Activated CD4-positive, alpha-beta memory T cell treated with anti-CD3 and anti-CD28 coated beads, Interleukin-2, amount 10 ng/mL, durations not matched to agents 7 days and 5 days (primary cell): ENCODE data around the gene ST3GAL6. TPM values are rescaled to one million over a fixed set of nuclear protein-coding genes. Genes with fewer than 3 reads are reported as not detected.

ENCODE experiments used
- CTCF ChIA-PET: fragments of 350-600 bp; sonication (Branson Sonifier 250); formaldehyde crosslinking; loops from one replicate; lab custom pipeline; 2021; ENCODE audit warnings: antibody characterized with exemption, inconsistent platforms; lab: Charles Lee
- POLR2A ChIA-PET: fragments of 350-600 bp; sonication (Branson Sonifier 250); formaldehyde crosslinking; loops from one replicate; lab custom pipeline; 2021; ENCODE audit warnings: antibody characterized with exemption; lab: Charles Lee
- DNase-seq: peaks from one replicate; pipeline ENCODE4 v3.0.0-alpha.2; 2020
- H3K27ac Mint-ChIP-seq: one replicate; pipeline ENCODE4 v1.8.0; 2021; ENCODE audit warnings: mild to moderate bottlenecking, mixed read lengths
- H3K27me3 Mint-ChIP-seq: one replicate; pipeline ENCODE4 v1.8.0; 2021; ENCODE audit warnings: mixed read lengths
- H3K36me3 Mint-ChIP-seq: one replicate; pipeline ENCODE4 v1.8.0; 2021; ENCODE audit warnings: low read depth, mixed read lengths
- H3K4me1 Mint-ChIP-seq: one replicate; pipeline ENCODE4 v1.8.0; 2021; ENCODE audit warnings: mixed read lengths
- H3K4me3 Mint-ChIP-seq: one replicate; pipeline ENCODE4 v1.8.0; 2021; ENCODE audit warnings: mild to moderate bottlenecking, mixed read lengths
- H3K9me3 Mint-ChIP-seq: one replicate; pipeline ENCODE4 v1.8.0; 2021; ENCODE audit warnings: mixed read lengths
- total RNA-seq, 2 experiments: library from RNA; stranded (reverse); gene quantifications; one replicate each; pipeline ENCODE4 v1.2.3, GENCODE V29; 2021

Gene ST3GAL6
- total RNA-seq, 2 experiments from 2014 or later: not detected

- H3K4me1 Mint-ChIP-seq: no peaks in the 10 kb centered on the region
- H3K27ac Mint-ChIP-seq: no peak overlapping the region
- H3K36me3 Mint-ChIP-seq: no peaks in the 10 kb centered on the region
- peaks cover 35% of the 10 kb centered on the region for H3K27me3 Mint-ChIP-seq
- H3K4me3 Mint-ChIP-seq: no peak overlapping the region
- ChIA-PET POLR2A (no interaction called here), CTCF (no interaction called here)
- DNase-seq: no peak
- H3K9me3 Mint-ChIP-seq: no peaks in the 10 kb centered on the region
Observed at GRCh38 chr3:98784666-98785600, 21.8 kb downstream of the ST3GAL6 start.

DNA sequence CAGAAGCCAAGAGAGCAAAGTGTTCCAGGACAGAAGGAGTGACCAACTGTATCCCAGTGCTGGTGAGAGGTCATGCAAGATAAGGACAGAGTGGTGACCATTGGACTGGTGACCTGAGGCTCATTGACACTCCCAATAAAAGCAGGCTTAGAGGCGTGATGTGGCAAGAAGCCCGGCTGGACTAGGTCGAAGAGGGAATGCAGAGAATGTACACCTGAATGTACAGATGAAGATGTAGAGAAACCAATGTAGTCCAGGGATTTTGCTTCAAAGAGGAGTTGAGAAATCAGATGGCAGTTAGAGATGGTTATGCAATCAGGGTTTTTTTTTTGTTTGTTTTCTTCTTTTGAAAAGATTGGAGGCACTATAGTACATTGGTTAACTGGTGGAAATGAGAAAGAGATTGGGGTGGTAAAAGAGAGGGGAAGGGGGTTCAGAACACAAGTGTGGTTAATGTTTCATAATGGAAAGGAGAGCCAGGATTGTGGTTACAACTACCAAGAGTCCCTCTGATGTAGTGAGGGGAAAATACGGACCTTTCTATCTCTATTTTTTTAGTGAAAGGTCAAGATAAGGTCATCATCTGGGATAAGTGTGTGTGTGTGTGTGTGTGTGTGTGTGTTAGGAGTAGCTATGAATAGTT lies 23.3 kb downstream of the ST3GAL6 start:
- no peaks in the 10 kb centered on the region for H3K4me1 Mint-ChIP-seq
- CTCF ChIA-PET: no interaction called here
- H3K27ac Mint-ChIP-seq: no peak overlapping the region

GRCh38 chr3:98787181-98787580 lies 24.0 kb downstream of the ST3GAL6 start:
- POLR2A ChIA-PET: no interaction called here
- Mint-ChIP-seq H3K4me1 (no peaks in the 10 kb centered on the region), H3K27me3 (peaks cover 43% of the 10 kb centered on the region), H3K27ac (no peak overlapping the region), H3K4me3 (no peak overlapping the region), H3K9me3 (no peaks in the 10 kb centered on the region), H3K36me3 (no peaks in the 10 kb centered on the region)
- CTCF ChIA-PET: no interaction called here
- no peak for DNase-seq

More for the DNA sequence above, 23.3 kb downstream of the ST3GAL6 start:
- no peaks in the 10 kb centered on the region for H3K9me3 Mint-ChIP-seq
- no peak overlapping the region for H3K4me3 Mint-ChIP-seq
- H3K27me3 Mint-ChIP-seq: peaks cover 40% of the 10 kb centered on the region
- no peak for DNase-seq
- POLR2A ChIA-PET: no interaction called here
- H3K36me3 Mint-ChIP-seq: no peaks in the 10 kb centered on the region

DNA sequence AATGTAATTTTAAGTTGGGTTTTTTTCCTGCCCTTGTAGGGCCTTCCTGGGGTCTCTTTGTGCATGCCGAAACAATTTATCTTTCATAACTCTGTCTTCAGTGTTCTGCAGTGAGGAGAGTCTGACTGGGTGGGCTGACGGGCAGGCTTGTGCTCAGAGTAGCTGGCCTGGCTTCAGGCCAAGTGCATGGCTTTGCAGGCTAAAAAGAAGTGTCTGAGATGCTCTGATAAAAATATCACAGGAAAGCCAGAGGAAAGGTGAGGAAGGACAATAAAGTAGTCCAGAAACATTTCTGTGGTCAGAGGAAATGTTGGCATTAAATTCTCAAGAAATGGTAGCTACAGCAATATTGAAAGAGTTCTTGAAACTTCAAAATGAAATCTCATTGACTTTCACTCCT lies 25.5 kb downstream of the ST3GAL6 start:
- H3K9me3 Mint-ChIP-seq: no peaks in the 10 kb centered on the region
- no peaks in the 10 kb centered on the region for H3K4me1 Mint-ChIP-seq
- ChIA-PET POLR2A (no interaction called here), CTCF (no interaction called here)
- DNase-seq: no peak
- no peak overlapping the region for H3K4me3 Mint-ChIP-seq
- peaks cover 39% of the 10 kb centered on the region for H3K27me3 Mint-ChIP-seq
- H3K27ac Mint-ChIP-seq: no peak overlapping the region
- no peaks in the 10 kb centered on the region for H3K36me3 Mint-ChIP-seq

DNA sequence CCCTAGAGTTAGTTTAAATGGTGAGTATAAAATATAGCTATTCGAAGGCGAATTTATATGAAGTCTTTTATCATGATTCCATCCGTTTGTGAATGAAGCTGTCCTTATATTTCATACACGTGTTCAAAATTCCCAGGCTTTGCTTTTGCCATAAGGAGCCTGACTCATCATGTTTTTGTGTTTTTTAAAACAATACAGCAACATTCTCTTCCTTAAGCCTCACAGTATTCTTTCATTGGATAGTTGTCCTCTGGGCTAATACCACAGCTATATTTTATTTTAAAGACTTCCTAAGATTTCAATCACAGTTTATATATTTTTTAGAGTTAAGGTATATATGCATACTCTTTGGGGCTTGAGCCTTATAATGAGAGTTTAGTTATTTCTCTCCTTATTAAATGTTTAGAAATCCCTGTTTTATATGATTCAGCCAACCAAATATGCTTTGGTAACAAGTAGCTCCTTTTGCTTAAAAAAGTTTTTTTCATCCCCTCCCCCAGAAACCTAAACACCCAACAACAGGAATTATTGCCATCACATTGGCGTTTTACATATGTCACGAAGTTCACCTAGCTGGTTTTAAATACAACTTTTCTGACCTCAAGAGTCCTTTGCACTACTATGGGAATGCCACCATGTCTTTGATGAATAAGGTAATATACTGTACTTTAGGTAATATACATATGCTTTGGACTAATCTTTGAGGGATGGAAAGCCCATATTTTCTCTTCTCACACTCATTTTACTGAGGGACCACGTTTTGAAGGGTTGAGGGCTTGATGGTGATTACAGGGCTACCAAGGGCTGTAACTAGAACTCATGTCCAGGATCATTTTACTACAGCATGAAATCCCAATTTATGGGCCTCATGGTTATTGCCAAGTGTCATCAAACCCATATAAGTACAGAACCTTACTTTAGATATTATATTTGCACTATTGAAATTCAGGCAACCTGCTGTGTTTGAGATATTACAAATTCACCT lies 28.5 kb downstream of the ST3GAL6 start:
- peaks cover 25% of the 10 kb centered on the region for H3K27me3 Mint-ChIP-seq
- CTCF ChIA-PET: no interaction called here
- no peaks in the 10 kb centered on the region for H3K36me3 Mint-ChIP-seq
- no peaks in the 10 kb centered on the region for H3K9me3 Mint-ChIP-seq
- POLR2A ChIA-PET: no interaction called here
- no peaks in the 10 kb centered on the region for H3K4me1 Mint-ChIP-seq
- no peak overlapping the region for H3K4me3 Mint-ChIP-seq
- DNase-seq: no peak
- H3K27ac Mint-ChIP-seq: no peak overlapping the region

GRCh38 chr3:98793971-98794370 lies 30.8 kb downstream of the ST3GAL6 start:
- Mint-ChIP-seq H3K9me3 (no peaks in the 10 kb centered on the region), H3K27me3 (peaks cover 13% of the 10 kb centered on the region), H3K4me1 (no peaks in the 10 kb centered on the region), H3K27ac (no peak overlapping the region), H3K4me3 (no peak overlapping the region), H3K36me3 (no peaks in the 10 kb centered on the region)
- ChIA-PET POLR2A (no interaction called here), CTCF (no interaction called here)
- DNase-seq: no peak

DNA sequence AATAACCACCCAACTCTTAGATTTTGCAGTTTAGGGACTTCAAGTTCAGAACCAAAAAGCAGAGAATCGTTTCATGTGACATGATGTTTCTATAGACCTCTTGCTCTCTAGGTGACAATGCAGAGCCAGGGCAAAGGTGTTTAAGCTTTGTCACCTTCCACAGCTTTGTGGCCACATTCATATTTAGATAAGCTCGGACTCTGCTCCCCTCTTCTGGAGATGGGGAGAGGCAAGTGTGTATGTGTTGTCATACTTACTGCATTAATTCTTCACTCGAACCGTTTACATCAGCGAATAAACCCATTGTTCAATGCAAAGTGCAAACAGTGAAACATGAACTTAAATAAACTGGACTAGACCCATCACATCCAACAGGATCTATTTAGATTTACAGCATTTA lies 33.2 kb downstream of the ST3GAL6 start:
- Mint-ChIP-seq H3K9me3 (no peaks in the 10 kb centered on the region), H3K27me3 (peaks cover 3% of the 10 kb centered on the region), H3K27ac (no peak overlapping the region), H3K4me1 (no peaks in the 10 kb centered on the region), H3K4me3 (no peak overlapping the region), H3K36me3 (no peaks in the 10 kb centered on the region)
- CTCF ChIA-PET: no interaction called here
- DNase-seq: no peak
- POLR2A ChIA-PET: no interaction called here

GRCh38 chr3:98797905-98798304 lies 34.8 kb downstream of the ST3GAL6 start:
- ChIA-PET POLR2A (no interaction called here), CTCF (no interaction called here)
- no peak overlapping the region for H3K27ac Mint-ChIP-seq
- no peaks in the 10 kb centered on the region for H3K4me1 Mint-ChIP-seq
- no peak for DNase-seq
- H3K36me3 Mint-ChIP-seq: no peaks in the 10 kb centered on the region
- H3K27me3 Mint-ChIP-seq: no peaks in the 10 kb centered on the region
- no peaks in the 10 kb centered on the region for H3K9me3 Mint-ChIP-seq
- H3K4me3 Mint-ChIP-seq: no peak overlapping the region

DNA sequence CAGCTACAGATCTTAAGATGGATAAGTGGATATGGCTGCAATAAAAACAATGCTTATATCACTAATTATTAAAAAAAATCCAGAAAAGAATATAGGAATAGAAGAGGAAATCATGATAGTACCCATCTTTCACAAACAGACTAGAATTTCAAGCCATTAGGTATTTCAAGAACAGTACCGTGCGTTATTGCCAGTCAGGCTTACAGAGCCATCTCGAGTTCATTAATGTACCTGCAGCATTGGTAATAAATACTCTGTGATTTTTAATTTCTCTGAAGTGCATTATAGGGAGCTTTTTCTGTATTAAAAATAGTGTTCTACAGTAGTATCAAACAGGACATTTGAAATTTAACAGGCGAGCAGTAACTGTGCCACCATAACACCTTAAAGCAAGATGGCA lies 35.7 kb downstream of the ST3GAL6 start:
- Mint-ChIP-seq H3K27me3 (no peaks in the 10 kb centered on the region), H3K4me1 (no peaks in the 10 kb centered on the region), H3K4me3 (no peak overlapping the region), H3K9me3 (no peaks in the 10 kb centered on the region), H3K27ac (no peak overlapping the region), H3K36me3 (no peaks in the 10 kb centered on the region)
- ChIA-PET POLR2A (no interaction called here), CTCF (no interaction called here)
- DNase-seq: no peak

- no peak for DNase-seq
- H3K9me3 Mint-ChIP-seq: no peaks in the 10 kb centered on the region
- H3K4me1 Mint-ChIP-seq: no peaks in the 10 kb centered on the region
- ChIA-PET CTCF (no interaction called here), POLR2A (no interaction called here)
- H3K4me3 Mint-ChIP-seq: no peak overlapping the region
- no peaks in the 10 kb centered on the region for H3K27me3 Mint-ChIP-seq
- no peak overlapping the region for H3K27ac Mint-ChIP-seq
- H3K36me3 Mint-ChIP-seq: no peaks in the 10 kb centered on the region
Observed at GRCh38 chr3:98799479-98799878, 36.3 kb downstream of the ST3GAL6 start.

DNA sequence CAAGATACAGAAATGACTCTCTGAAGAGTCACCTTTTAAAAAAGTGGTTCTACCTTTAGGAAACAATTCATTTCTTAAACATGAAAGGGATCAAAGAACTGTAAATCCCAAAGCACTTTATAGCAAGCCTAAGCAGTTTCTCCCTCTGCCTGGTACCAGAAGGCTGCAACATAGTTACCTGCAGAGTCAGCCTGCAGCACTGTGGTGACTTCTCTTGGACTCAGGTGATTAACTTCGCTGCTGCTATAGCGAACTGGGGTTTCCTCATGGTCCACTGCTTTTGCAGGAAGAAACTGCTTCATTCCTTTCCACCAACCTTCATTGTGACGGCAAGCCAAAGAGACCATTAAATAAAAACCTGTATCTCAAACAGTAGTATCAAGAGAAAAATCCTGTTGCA lies 37.3 kb downstream of the ST3GAL6 start:
- Mint-ChIP-seq H3K4me1 (no peaks in the 10 kb centered on the region), H3K27ac (no peak overlapping the region), H3K36me3 (no peaks in the 10 kb centered on the region), H3K9me3 (no peaks in the 10 kb centered on the region), H3K27me3 (no peaks in the 10 kb centered on the region), H3K4me3 (no peak overlapping the region)
- ChIA-PET CTCF (no interaction called here), POLR2A (no interaction called here)
- no peak for DNase-seq

DNA sequence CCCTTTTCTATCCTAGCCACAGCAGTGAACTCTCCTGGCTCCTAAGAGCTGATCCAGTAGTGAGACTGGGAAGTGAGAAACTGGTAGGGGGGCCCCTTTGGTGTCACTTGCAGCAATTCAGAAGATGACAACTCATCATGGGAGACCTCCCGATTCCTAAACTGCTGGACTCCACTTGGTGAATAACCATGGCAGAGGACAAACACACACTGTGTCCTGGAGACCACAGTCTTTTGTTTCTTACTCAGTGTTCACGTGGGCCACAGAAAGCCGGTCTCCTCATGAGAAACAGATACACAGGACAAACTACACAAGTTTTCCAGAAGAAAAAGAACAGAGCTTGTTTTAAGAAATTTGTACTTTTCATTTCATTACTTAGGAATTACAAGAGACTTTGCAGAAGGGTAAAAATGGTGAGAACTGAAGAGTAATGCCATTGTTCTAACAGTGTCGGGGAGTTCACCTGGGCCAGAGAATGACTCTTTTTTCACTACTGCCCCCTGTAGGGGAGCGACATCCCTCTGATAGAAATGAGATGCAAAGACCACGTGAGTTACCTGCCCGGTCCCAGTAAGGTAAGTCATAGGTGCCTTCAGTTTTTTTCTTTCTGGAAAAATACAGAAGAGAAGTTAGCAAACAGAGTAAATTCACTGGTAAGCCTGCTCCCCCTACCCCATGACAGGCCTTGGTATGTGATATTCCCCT lies 38.1 kb downstream of the ST3GAL6 start:
- CTCF ChIA-PET: no interaction called here
- DNase-seq: no peak
- Mint-ChIP-seq H3K27me3 (no peaks in the 10 kb centered on the region), H3K4me1 (no peaks in the 10 kb centered on the region), H3K27ac (no peak overlapping the region), H3K36me3 (no peaks in the 10 kb centered on the region), H3K9me3 (no peaks in the 10 kb centered on the region), H3K4me3 (no peak overlapping the region)
- POLR2A ChIA-PET: no interaction called here
